ENCODE measurements around the gene MOB3B.

DNA sequence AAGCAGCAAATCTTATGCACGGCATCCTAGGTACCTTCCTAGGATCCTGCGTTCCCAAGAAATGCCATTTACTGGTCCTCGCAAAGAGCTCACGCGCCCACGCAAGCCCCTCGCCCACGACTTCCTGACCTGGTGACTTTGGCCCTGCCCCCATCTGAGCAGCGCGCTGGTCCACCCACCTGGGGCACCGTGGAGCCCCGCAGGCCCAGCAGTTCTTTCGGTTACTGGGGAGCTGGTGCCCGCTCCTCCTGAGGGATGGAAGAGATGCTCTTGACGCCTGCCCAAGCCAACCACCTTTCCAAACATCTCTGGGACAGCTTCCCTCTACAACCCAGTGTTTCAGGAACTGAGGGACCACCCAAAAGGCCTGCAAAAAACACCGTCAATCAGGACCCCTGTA lies 249.4 kb downstream of the MOB3B start:
- no peak for TF ChIP-seq ZNF843 (tag by site-specific recombination; IDR thresholded peaks at IDR 0.05)
- no peak for TF ChIP-seq ZNF311 (tag by site-specific recombination; IDR thresholded peaks at IDR 0.05; ENCODE audit: borderline replicate concordance)
- no peak for TF ChIP-seq ZNF791 (tag by site-specific recombination; IDR thresholded peaks at IDR 0.05)
- no peak for TF ChIP-seq ZNF221 (tag by site-specific recombination; IDR thresholded peaks at IDR 0.05; ENCODE audit: borderline replicate concordance)
- TF ChIP-seq, protein P1, sequence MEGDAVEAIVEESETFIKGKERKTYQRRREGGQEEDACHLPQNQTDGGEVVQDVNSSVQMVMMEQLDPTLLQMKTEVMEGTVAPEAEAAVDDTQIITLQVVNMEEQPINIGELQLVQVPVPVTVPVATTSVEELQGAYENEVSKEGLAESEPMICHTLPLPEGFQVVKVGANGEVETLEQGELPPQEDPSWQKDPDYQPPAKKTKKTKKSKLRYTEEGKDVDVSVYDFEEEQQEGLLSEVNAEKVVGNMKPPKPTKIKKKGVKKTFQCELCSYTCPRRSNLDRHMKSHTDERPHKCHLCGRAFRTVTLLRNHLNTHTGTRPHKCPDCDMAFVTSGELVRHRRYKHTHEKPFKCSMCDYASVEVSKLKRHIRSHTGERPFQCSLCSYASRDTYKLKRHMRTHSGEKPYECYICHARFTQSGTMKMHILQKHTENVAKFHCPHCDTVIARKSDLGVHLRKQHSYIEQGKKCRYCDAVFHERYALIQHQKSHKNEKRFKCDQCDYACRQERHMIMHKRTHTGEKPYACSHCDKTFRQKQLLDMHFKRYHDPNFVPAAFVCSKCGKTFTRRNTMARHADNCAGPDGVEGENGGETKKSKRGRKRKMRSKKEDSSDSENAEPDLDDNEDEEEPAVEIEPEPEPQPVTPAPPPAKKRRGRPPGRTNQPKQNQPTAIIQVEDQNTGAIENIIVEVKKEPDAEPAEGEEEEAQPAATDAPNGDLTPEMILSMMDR (tag by site-specific recombination; IDR thresholded peaks at IDR 0.05), result no peak

Measured in HEK293 (cell line).